Measurements from ENCODE around the gene SPEF2. TPM values are rescaled to one million over a fixed set of nuclear protein-coding genes. Genes with fewer than 3 reads are reported as not detected.

SPEF2 gene
- total and polyA plus RNA-seq, 2 experiments from 2014 or later: 0.17 to 0.21 TPM

DNA sequence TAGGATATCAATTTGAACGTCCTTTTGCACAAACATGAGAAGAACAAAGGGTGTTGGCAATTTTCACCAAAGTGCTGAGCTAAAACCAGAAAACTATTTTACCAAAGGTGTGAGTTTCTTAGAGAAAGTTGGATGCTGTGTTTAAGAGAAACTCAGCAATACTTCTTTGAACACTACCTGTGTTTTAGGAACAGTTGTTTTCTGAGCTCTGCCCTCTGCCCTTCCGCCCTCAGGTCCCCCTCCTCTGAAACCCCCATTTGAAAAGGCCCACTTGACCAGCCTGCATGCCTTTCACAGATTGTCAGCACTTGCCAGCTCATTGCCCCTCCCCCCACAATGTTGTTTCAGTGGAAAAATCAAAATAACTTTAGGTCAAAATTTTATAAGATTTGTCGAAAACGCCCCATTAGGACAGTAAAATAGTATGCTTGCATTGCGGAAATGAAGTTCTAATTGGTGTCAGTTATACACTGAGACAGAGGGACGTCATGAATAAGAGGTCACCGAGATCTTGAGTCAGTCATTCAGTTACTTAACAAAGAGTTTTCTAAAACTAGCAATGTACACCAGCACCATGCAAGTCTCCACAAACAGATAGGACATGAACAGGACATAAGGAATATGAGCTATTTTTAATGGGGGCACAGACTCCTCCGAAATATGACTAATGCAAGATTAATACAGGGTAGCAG lies 177.2 kb downstream of the SPEF2 start (continued):
- TF ChIP-seq, protein P1, sequence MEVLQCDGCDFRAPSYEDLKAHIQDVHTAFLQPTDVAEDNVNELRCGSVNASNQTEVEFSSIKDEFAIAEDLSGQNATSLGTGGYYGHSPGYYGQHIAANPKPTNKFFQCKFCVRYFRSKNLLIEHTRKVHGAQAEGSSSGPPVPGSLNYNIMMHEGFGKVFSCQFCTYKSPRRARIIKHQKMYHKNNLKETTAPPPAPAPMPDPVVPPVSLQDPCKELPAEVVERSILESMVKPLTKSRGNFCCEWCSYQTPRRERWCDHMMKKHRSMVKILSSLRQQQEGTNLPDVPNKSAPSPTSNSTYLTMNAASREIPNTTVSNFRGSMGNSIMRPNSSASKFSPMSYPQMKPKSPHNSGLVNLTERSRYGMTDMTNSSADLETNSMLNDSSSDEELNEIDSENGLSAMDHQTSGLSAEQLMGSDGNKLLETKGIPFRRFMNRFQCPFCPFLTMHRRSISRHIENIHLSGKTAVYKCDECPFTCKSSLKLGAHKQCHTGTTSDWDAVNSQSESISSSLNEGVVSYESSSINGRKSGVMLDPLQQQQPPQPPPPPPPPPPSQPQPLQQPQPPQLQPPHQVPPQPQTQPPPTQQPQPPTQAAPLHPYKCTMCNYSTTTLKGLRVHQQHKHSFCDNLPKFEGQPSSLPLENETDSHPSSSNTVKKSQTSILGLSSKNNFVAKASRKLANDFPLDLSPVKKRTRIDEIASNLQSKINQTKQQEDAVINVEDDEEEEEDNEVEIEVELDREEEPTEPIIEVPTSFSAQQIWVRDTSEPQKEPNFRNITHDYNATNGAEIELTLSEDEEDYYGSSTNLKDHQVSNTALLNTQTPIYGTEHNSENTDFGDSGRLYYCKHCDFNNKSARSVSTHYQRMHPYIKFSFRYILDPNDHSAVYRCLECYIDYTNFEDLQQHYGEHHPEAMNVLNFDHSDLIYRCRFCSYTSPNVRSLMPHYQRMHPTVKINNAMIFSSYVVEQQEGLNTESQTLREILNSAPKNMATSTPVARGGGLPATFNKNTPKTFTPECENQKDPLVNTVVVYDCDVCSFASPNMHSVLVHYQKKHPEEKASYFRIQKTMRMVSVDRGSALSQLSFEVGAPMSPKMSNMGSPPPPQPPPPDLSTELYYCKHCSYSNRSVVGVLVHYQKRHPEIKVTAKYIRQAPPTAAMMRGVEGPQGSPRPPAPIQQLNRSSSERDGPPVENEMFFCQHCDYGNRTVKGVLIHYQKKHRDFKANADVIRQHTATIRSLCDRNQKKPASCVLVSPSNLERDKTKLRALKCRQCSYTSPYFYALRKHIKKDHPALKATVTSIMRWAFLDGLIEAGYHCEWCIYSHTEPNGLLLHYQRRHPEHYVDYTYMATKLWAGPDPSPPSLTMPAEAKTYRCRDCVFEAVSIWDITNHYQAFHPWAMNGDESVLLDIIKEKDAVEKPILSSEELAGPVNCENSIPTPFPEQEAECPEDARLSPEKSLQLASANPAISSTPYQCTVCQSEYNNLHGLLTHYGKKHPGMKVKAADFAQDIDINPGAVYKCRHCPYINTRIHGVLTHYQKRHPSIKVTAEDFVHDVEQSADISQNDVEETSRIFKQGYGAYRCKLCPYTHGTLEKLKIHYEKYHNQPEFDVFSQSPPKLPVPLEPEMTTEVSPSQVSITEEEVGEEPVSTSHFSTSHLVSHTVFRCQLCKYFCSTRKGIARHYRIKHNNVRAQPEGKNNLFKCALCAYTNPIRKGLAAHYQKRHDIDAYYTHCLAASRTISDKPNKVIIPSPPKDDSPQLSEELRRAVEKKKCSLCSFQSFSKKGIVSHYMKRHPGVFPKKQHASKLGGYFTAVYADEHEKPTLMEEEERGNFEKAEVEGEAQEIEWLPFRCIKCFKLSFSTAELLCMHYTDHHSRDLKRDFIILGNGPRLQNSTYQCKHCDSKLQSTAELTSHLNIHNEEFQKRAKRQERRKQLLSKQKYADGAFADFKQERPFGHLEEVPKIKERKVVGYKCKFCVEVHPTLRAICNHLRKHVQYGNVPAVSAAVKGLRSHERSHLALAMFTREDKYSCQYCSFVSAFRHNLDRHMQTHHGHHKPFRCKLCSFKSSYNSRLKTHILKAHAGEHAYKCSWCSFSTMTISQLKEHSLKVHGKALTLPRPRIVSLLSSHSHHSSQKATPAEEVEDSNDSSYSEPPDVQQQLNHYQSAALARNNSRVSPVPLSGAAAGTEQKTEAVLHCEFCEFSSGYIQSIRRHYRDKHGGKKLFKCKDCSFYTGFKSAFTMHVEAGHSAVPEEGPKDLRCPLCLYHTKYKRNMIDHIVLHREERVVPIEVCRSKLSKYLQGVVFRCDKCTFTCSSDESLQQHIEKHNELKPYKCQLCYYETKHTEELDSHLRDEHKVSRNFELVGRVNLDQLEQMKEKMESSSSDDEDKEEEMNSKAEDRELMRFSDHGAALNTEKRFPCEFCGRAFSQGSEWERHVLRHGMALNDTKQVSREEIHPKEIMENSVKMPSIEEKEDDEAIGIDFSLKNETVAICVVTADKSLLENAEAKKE (CRISPR knock-in tag; IDR thresholded peaks at IDR 0.05): no peak
- TF ChIP-seq, protein P2, sequence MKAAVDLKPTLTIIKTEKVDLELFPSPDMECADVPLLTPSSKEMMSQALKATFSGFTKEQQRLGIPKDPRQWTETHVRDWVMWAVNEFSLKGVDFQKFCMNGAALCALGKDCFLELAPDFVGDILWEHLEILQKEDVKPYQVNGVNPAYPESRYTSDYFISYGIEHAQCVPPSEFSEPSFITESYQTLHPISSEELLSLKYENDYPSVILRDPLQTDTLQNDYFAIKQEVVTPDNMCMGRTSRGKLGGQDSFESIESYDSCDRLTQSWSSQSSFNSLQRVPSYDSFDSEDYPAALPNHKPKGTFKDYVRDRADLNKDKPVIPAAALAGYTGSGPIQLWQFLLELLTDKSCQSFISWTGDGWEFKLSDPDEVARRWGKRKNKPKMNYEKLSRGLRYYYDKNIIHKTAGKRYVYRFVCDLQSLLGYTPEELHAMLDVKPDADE (IDR thresholded peaks at IDR 0.05): no peak
- TF ChIP-seq JUNB (IDR thresholded peaks at IDR 0.05; ENCODE audit: unreplicated experiment): no peak
- TF ChIP-seq NANOG (IDR thresholded peaks at IDR 0.05; ENCODE audit: borderline replicate concordance): no peak
- TF ChIP-seq, protein P3, sequence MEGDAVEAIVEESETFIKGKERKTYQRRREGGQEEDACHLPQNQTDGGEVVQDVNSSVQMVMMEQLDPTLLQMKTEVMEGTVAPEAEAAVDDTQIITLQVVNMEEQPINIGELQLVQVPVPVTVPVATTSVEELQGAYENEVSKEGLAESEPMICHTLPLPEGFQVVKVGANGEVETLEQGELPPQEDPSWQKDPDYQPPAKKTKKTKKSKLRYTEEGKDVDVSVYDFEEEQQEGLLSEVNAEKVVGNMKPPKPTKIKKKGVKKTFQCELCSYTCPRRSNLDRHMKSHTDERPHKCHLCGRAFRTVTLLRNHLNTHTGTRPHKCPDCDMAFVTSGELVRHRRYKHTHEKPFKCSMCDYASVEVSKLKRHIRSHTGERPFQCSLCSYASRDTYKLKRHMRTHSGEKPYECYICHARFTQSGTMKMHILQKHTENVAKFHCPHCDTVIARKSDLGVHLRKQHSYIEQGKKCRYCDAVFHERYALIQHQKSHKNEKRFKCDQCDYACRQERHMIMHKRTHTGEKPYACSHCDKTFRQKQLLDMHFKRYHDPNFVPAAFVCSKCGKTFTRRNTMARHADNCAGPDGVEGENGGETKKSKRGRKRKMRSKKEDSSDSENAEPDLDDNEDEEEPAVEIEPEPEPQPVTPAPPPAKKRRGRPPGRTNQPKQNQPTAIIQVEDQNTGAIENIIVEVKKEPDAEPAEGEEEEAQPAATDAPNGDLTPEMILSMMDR (conservative IDR thresholded peaks at IDR 0.05; ENCODE audit: low read depth in 2 of 2): no peak

DNA sequence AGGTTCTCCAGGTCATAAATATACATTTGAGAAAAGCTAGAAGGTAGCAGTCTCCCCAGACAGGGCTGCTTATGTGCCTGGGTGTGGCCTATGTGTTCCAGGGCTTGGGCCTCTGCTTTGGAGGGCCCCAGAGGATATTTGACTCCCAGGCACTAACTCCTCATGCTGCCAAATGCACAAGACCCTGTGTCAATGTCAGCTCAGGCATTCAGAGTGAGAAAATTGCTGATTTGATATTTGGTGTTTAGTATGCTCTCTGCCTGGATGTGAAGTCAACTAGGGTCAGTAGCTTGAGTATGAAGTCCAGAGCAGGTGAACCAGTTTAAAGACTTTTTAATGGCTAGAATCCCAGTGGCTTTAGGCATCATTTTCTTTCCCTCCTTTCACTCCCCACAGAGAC lies 181.5 kb downstream of the SPEF2 start:
- Mint-ChIP-seq H3K4me1 (peaks cover 16% of the 10 kb centered on the region), H3K4me3 (no peak overlapping the region), H3K9me3 (no peaks in the 10 kb centered on the region), H3K27ac (no peak overlapping the region), H3K36me3 (ENCODE audit: low read depth) (no peaks in the 10 kb centered on the region), H3K27me3 (ENCODE audit: insufficient read depth, low read depth, poor library complexity) (peaks cover 5% of the 10 kb centered on the region)
- Histone ChIP-seq H2AFZ (no peak overlapping the region), H3K4me2 (no peak overlapping the region), H3K9me2 (ENCODE audit: insufficient read depth) (no peaks in the 10 kb centered on the region), H3K4me1 (ENCODE audit: insufficient read depth) (peaks cover 7% of the 10 kb centered on the region; the same call in 1 of the 2 replicates), H4K20me1 (replicated peaks; ENCODE audit: insufficient read depth) (no peaks in the 10 kb centered on the region), H3K27me3 (ENCODE audit: insufficient read depth) (no peaks in the 10 kb centered on the region), H3K27ac (ENCODE audit: low read depth) (no peak overlapping the region), H3K4me3 (no peak overlapping the region), H3K36me3 (ENCODE audit: insufficient read depth) (no peaks in the 10 kb centered on the region), H3F3A (replicated peaks; ENCODE audit: low read depth) (no peaks in the 10 kb centered on the region), H3K79me2 (replicated peaks; ENCODE audit: insufficient read depth) (no peaks in the 10 kb centered on the region)
- no peak for ATAC-seq
- no peak for DNase-seq (ENCODE audit: low spot score)
- no peak for TF ChIP-seq STAT1 (IDR thresholded peaks at IDR 0.05; ENCODE audit: unreplicated experiment)
- TF ChIP-seq EZH2 (IDR thresholded peaks at IDR 0.05; ENCODE audit: low read depth, unreplicated experiment): no peak
